SK-N-SH (cell line): ENCODE measurements around the gene TMEM44. TPM values are rescaled to one million over a fixed set of nuclear protein-coding genes. Genes with fewer than 3 reads are reported as not detected.

Experiments
- CTCF ChIA-PET: fragments of 300-600, 350-600 bp; formaldehyde crosslinking; extraction: SDS; loops from one replicate; lab custom pipeline; 2021; lab: Yijun Ruan, JAX
- POLR2A ChIA-PET: fragments of 350-600 bp; sonication (Branson Sonifier 250); formaldehyde crosslinking; extraction: SDS; loops from one replicate; lab custom pipeline; 2020; ENCODE audit warnings: antibody characterized with exemption, inconsistent platforms; lab: Yijun Ruan, JAX
- DNase-seq: peaks from one replicate; pipeline ENCODE4 v3.0.0; 2012
- H2AFZ ChIP-seq: fragments of 200-600 bp; sonication (generic); 2 replicates; pipeline ENCODE4 v1.8.1; 2016; ENCODE audit warnings: antibody characterized with exemption, mild to moderate bottlenecking, low read depth
- H3F3A ChIP-seq: fragments of 200-600 bp; sonication (generic); replicated peaks from 2 replicates; pipeline ENCODE3; 2016; ENCODE audit warnings: antibody characterized with exemption, mild to moderate bottlenecking; ENCODE audit not compliant: insufficient read depth
- H3K27ac ChIP-seq, 2 experiments: fragments of 200-500 bp in 1 of 2; fragments of 200-600 bp in 1 of 2; sonication (Bioruptor generic) in 1 of 2; sonication (generic), shearing (Covaris generic) in 1 of 2; 2 replicates each; pipeline versions ENCODE4 v1.5.1 to v1.6.1; 2014 to 2016; ENCODE audit warnings: low read depth in 2 of 2, inconsistent platforms in 1 of 2, low read length in 1 of 2, mild to moderate bottlenecking in 1 of 2, mixed read lengths in 1 of 2
- H3K27me3 ChIP-seq: fragments of 200-600 bp; sonication (generic), shearing (Covaris generic); 2 replicates; pipeline ENCODE4 v1.6.1; 2016; ENCODE audit warnings: mixed run types; ENCODE audit not compliant: insufficient read depth
- H3K36me3 ChIP-seq, 2 experiments: fragments of 200-500 bp in 1 of 2; fragments of 200-600 bp in 1 of 2; sonication (Bioruptor generic) in 1 of 2; sonication (generic) in 1 of 2; replicated peaks in 1 of 2; 2 replicates each; pipeline versions ENCODE3 to v1.5.1; 2014 to 2016; ENCODE audit warnings: low read length in 1 of 2, mild to moderate bottlenecking in 1 of 2; ENCODE audit not compliant: insufficient read depth in 2 of 2, control insufficient read depth in 1 of 2
- H3K4me1 ChIP-seq, 2 experiments: fragments of 200-500 bp in 1 of 2; fragments of 200-600 bp in 1 of 2; sonication (Bioruptor generic) in 1 of 2; sonication (generic), shearing (Covaris generic) in 1 of 2; 2 replicates each; pipeline versions ENCODE4 v1.5.1 to v1.6.1; 2014 to 2016; ENCODE audit warnings: low read depth in 1 of 2, low read length in 1 of 2, mixed run types in 1 of 2; ENCODE audit not compliant: insufficient read depth in 2 of 2, control insufficient read depth in 1 of 2
- H3K4me2 ChIP-seq: fragments of 200-600 bp; sonication (generic), shearing (Covaris generic); 2 replicates; pipeline ENCODE4 v1.6.1; 2017; ENCODE audit warnings: mixed run types
- H3K4me3 ChIP-seq, 2 experiments: fragments of 200-500 bp in 1 of 2; fragments of 200-600 bp in 1 of 2; sonication (Bioruptor generic) in 1 of 2; sonication (generic), shearing (Covaris generic) in 1 of 2; 2 replicates each; pipeline versions ENCODE4 v1.5.1 to v1.8.1; 2014 to 2016; ENCODE audit warnings: low read depth in 2 of 2, inconsistent platforms in 1 of 2, low read length in 1 of 2, mild to moderate bottlenecking in 1 of 2, mixed read lengths in 1 of 2, moderate library complexity in 1 of 2
- H3K79me2 ChIP-seq: fragments of 200-600 bp; sonication (generic); 2 replicates; pipeline ENCODE4 v1.8.1; 2017; ENCODE audit warnings: mild to moderate bottlenecking; ENCODE audit not compliant: insufficient read depth
- H3K9ac ChIP-seq: fragments of 200-600 bp; sonication (generic); 2 replicates; pipeline ENCODE4 v1.6.1; 2017; ENCODE audit warnings: mixed run types
- H3K9me2 ChIP-seq: fragments of 200-600 bp; sonication (generic); 2 replicates; pipeline ENCODE4 v1.6.1; 2017; ENCODE audit warnings: mixed run types
- H3K9me3 ChIP-seq: fragments of 200-600 bp; sonication (generic); 2 replicates; pipeline ENCODE4 v1.6.1; 2017; ENCODE audit warnings: mixed run types, mild to moderate bottlenecking, moderate library complexity
- H4K20me1 ChIP-seq: fragments of 200-600 bp; sonication (generic); 2 replicates; pipeline ENCODE4 v1.6.1; 2017; ENCODE audit warnings: mild to moderate bottlenecking, mixed run types; ENCODE audit not compliant: insufficient read depth
- CHD2 ChIP-seq: fragments of 150-350 bp; IDR thresholded peaks from 2 replicates; pipeline ENCODE4 v1.6.1; 2018; ENCODE audit warnings: low read length; ENCODE audit not compliant: partially characterized antibody
- ELF1 ChIP-seq: IDR thresholded peaks from 2 replicates; pipeline ENCODE4 v1.4.0; 2012
- EP300 ChIP-seq, 2 experiments: IDR thresholded peaks; 2 replicates each; pipeline versions ENCODE4 v1.4.0 to v1.6.1; 2012; ENCODE audit warnings: borderline replicate concordance in 1 of 2, low read depth in 1 of 2, low read length in 1 of 2
- EZH2phosphoT487 ChIP-seq: fragments of 200-600 bp; sonication (generic); IDR thresholded peaks from 2 replicates; pipeline ENCODE4 v1.6.1; 2017; ENCODE audit warnings: low read depth, mixed run types, mild to moderate bottlenecking, antibody characterized with exemption, moderate library complexity, borderline replicate concordance
- FOXM1 ChIP-seq: IDR thresholded peaks from 2 replicates; pipeline ENCODE4 v1.4.0; 2012; ENCODE audit warnings: low read depth, mild to moderate bottlenecking
- GABPA ChIP-seq: IDR thresholded peaks from 2 replicates; pipeline ENCODE4 v1.4.0; 2012; ENCODE audit warnings: low read depth, mild to moderate bottlenecking
- MXI1 ChIP-seq: IDR thresholded peaks from 2 replicates; pipeline ENCODE4 v1.6.1; 2012; ENCODE audit warnings: mild to moderate bottlenecking, low read depth, low read length, improper control_type of control experiment
- RAD21 ChIP-seq: IDR thresholded peaks from 2 replicates; pipeline ENCODE4 v1.6.1; 2012; ENCODE audit warnings: mild to moderate bottlenecking, low read length
- SIN3A ChIP-seq: IDR thresholded peaks from 2 replicates; pipeline ENCODE4 v1.6.1; 2012; ENCODE audit warnings: low read depth, mild to moderate bottlenecking, low read length, moderate library complexity, borderline replicate concordance
- YY1 ChIP-seq: IDR thresholded peaks from 2 replicates; pipeline ENCODE4 v1.4.0; 2012; ENCODE audit warnings: low read depth, mild to moderate bottlenecking
- WGBS: methylation state at CpG from one replicate; pipeline ENCODE4 v1.1.6; 2017; ENCODE audit warnings: low lambda C conversion rate; 5-methylcytosine and 5-hydroxymethylcytosine counted together
- polyA plus RNA-seq, 3 experiments: library from polyadenylated mRNA; depleted of rRNA; stranded (reverse); fragments of >200 nt; gene quantifications; 2 replicates each; pipeline ENCODE4 v1.2.3, GENCODE V29; 2012
- TF ChIP-seq, protein P1 (sequence below): fragments of 200-600 bp; sonication (generic); IDR thresholded peaks from 2 replicates; pipeline ENCODE4 v1.6.1; 2017; ENCODE audit warnings: antibody characterized with exemption, mild to moderate bottlenecking, moderate library complexity
- TF ChIP-seq, protein P2 (sequence below): IDR thresholded peaks from 2 replicates; pipeline ENCODE4 v1.4.0; 2012; ENCODE audit warnings: low read depth
- TF ChIP-seq, protein P3 (sequence below): IDR thresholded peaks from 2 replicates; pipeline ENCODE4 v1.6.1; 2012; ENCODE audit warnings: mild to moderate bottlenecking, low read depth, low read length, moderate library complexity

Gene TMEM44
- polyA plus RNA-seq, 1 of the 3 experiments (the other 2 are of a cell fraction) = 22.6 TPM

GRCh38 chr3:194596906-194597305, 36.3 kb downstream of the TMEM44 start:
- Histone ChIP-seq H3K36me3 (no peaks in the 10 kb centered on the region), H3K4me3 (no peak overlapping the region), H3K4me2 (no peak overlapping the region), H4K20me1 (no peaks in the 10 kb centered on the region), H3K27ac (no peak overlapping the region), H2AFZ (no peak overlapping the region), H3K9me3 (no peaks in the 10 kb centered on the region), H3K27me3 (no peaks in the 10 kb centered on the region), H3K4me1 (peaks cover 8 to 14% of the 10 kb centered on the region in 2 experiments; a peak in 2 of 4 replicates), H3K9ac (no peak overlapping the region), H3K79me2 (no peaks in the 10 kb centered on the region), H3K9me2 (no peaks in the 10 kb centered on the region), H3F3A (peaks cover 29% of the 10 kb centered on the region)
- ChIA-PET CTCF (interaction anchor here (1.1 to 5.2 kb wide), 4 partner anchors 8 to 194 kb away, joined by 3 to 64 read pairs (median 18); no protein-coding TSS in a partner anchor), POLR2A (no interaction called here)
- 89% methylated on average over 5 of the region's 5 CpGs for WGBS
- DNase-seq = no peak
- TF ChIP-seq MXI1 = no peak
- no peak for TF ChIP-seq GABPA
- TF ChIP-seq, protein P1, sequence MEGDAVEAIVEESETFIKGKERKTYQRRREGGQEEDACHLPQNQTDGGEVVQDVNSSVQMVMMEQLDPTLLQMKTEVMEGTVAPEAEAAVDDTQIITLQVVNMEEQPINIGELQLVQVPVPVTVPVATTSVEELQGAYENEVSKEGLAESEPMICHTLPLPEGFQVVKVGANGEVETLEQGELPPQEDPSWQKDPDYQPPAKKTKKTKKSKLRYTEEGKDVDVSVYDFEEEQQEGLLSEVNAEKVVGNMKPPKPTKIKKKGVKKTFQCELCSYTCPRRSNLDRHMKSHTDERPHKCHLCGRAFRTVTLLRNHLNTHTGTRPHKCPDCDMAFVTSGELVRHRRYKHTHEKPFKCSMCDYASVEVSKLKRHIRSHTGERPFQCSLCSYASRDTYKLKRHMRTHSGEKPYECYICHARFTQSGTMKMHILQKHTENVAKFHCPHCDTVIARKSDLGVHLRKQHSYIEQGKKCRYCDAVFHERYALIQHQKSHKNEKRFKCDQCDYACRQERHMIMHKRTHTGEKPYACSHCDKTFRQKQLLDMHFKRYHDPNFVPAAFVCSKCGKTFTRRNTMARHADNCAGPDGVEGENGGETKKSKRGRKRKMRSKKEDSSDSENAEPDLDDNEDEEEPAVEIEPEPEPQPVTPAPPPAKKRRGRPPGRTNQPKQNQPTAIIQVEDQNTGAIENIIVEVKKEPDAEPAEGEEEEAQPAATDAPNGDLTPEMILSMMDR = no peak
- TF ChIP-seq RAD21 = no peak
- no peak for TF ChIP-seq FOXM1
- TF ChIP-seq EZH2phosphoT487 = no peak
- TF ChIP-seq ELF1 = no peak
- TF ChIP-seq CHD2 = no peak
- TF ChIP-seq, protein P2, sequence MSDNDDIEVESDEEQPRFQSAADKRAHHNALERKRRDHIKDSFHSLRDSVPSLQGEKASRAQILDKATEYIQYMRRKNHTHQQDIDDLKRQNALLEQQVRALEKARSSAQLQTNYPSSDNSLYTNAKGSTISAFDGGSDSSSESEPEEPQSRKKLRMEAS = no peak
- no peak for TF ChIP-seq EP300 (IDR thresholded peaks at IDR 0.05; ENCODE audit: borderline replicate concordance in 1 of 2, low read depth in 1 of 2, low read length in 1 of 2)
- TF ChIP-seq YY1 = no peak
- TF ChIP-seq, protein P3, sequence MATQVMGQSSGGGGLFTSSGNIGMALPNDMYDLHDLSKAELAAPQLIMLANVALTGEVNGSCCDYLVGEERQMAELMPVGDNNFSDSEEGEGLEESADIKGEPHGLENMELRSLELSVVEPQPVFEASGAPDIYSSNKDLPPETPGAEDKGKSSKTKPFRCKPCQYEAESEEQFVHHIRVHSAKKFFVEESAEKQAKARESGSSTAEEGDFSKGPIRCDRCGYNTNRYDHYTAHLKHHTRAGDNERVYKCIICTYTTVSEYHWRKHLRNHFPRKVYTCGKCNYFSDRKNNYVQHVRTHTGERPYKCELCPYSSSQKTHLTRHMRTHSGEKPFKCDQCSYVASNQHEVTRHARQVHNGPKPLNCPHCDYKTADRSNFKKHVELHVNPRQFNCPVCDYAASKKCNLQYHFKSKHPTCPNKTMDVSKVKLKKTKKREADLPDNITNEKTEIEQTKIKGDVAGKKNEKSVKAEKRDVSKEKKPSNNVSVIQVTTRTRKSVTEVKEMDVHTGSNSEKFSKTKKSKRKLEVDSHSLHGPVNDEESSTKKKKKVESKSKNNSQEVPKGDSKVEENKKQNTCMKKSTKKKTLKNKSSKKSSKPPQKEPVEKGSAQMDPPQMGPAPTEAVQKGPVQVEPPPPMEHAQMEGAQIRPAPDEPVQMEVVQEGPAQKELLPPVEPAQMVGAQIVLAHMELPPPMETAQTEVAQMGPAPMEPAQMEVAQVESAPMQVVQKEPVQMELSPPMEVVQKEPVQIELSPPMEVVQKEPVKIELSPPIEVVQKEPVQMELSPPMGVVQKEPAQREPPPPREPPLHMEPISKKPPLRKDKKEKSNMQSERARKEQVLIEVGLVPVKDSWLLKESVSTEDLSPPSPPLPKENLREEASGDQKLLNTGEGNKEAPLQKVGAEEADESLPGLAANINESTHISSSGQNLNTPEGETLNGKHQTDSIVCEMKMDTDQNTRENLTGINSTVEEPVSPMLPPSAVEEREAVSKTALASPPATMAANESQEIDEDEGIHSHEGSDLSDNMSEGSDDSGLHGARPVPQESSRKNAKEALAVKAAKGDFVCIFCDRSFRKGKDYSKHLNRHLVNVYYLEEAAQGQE = no peak
- TF ChIP-seq SIN3A = no peak
